OCI-LY3 (cell line): Measurements from ENCODE around the gene NAV2.

Experiments
- CTCF ChIP-seq: fragments of 200-600, 300-600 bp; sonication (generic); IDR thresholded peaks from 2 replicates; pipeline ENCODE4 v1.5.1; 2014; ENCODE audit warnings: antibody characterized with exemption, low read length, low read depth
- EZH2phosphoT487 ChIP-seq: fragments of 200-600 bp; shearing (Covaris generic); IDR thresholded peaks from 2 replicates; pipeline ENCODE4 v1.6.1; 2018; ENCODE audit warnings: antibody characterized with exemption, mixed run types, low read depth

- TF ChIP-seq CTCF (no peak), EZH2phosphoT487 (no peak)
Measured at GRCh38 chr11:19894404-19894803, 181.8 kb downstream of the NAV2 start.
